IgD-negative memory B cell (primary cell): ENCODE data around the gene ADAMTSL5. TPM values are rescaled to one million over a fixed set of nuclear protein-coding genes. Genes with fewer than 3 reads are reported as not detected.
A peak's percentile ranks its signal among the peaks of the same experiment; 100 is the strongest.
"Not testable (repeated sequence)": the region's sequence is repeated elsewhere in the genome, so short reads cannot be mapped to it uniquely, and the experiment has no call there.

ENCODE experiments used
- H3K27ac Mint-ChIP-seq, 3 donors: one replicate each; pipeline ENCODE4 v1.8.0; 2020 to 2022; ENCODE audit warnings: mild to moderate bottlenecking in 3 of 3, mixed read lengths in 3 of 3, moderate library complexity in 1 of 3
- H3K27me3 Mint-ChIP-seq: one replicate; pipeline ENCODE4 v1.8.0; 2021; ENCODE audit warnings: mixed read lengths
- H3K36me3 Mint-ChIP-seq: one replicate; pipeline ENCODE4 v1.8.0; 2020; ENCODE audit warnings: mild to moderate bottlenecking, mixed read lengths
- H3K4me1 Mint-ChIP-seq, 3 donors: one replicate each; pipeline ENCODE4 v1.8.0; 2020 to 2022; ENCODE audit warnings: mixed read lengths in 3 of 3, mild to moderate bottlenecking in 1 of 3
- H3K4me3 Mint-ChIP-seq, 4 donors: one replicate each; pipeline ENCODE4 v1.8.0; 2020 to 2022; ENCODE audit warnings: mild to moderate bottlenecking in 4 of 4, mixed read lengths in 4 of 4, moderate library complexity in 3 of 4
- H3K9me3 Mint-ChIP-seq, 3 donors: one replicate each; pipeline ENCODE4 v1.8.0; 2020 to 2021; ENCODE audit warnings: mixed read lengths in 3 of 3, mild to moderate bottlenecking in 1 of 3
- polyA plus RNA-seq: library from polyadenylated mRNA; unstranded; fragments of 300-500 nt; fragmentation: Illumina TruSeq; gene quantifications from one replicate; pipeline ENCODE4 v1.2.3, GENCODE V29; 2021

Gene ADAMTSL5
- 0.21 TPM for polyA plus RNA-seq

DNA sequence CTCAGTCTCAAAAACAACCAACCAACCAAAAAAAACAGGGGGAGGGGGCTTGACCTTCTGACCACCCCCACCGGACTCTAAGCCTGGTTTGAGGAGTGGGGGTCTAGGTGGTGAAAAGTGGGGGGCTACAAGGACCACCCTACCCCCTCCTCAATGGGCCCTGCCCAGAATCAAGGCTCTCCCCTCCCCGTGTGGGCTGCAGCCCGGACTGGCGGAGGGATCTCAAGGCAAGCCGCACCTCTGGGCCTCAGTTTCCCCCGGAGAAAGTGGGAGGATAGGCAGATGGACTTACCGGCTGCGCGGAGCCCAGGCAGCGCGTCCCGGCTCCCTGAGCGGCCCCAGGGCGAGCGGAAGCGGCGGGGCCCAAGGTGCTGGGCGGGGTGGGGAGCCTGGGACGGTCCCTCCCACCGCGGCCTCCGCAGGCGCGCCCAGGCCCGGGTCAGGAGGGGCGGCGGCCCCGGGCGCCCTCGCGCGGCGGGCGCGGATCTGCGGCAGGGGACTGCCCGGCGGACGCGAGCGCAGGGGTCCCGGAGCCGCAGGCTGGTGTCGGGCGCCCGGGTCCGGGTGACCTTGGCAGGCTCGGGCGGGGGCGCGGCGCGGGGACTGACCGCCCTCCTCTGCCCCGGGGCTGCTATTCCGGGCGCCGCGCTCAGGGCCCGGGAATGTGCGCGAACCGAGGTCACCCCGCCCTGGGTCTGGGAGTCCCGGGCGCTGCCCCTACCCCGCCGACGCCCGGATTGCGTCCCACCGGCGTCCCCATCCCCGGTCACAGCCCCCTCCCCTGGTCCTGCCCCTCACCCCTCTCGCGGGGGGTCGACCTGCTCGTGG is at the start of gene ADAMTSL5:
Gene ADAMTSL5 (minus strand): TSS at position 349 of the 828 bp plus-strand sequence. CDS start 2,076 bp downstream, outside the sequence.
- Mint-ChIP-seq H3K9me3 (peaks cover 0 to 3% (median 2%) of the 10 kb centered on the region in 3 donors), H3K27ac (peak within 1 kb of the TSS in 1 of 3 donors; percentile 56), H3K4me1 (peaks cover 0 to 3% (median 2%) of the 10 kb centered on the region in 3 donors), H3K27me3 (peaks cover 32% of the 10 kb centered on the region), H3K4me3 (peak within 1 kb of the TSS in 3 of 4 donors; percentile 21 to 73 (median 23)), H3K36me3 (peaks cover under 1% of the 10 kb centered on the region)

DNA sequence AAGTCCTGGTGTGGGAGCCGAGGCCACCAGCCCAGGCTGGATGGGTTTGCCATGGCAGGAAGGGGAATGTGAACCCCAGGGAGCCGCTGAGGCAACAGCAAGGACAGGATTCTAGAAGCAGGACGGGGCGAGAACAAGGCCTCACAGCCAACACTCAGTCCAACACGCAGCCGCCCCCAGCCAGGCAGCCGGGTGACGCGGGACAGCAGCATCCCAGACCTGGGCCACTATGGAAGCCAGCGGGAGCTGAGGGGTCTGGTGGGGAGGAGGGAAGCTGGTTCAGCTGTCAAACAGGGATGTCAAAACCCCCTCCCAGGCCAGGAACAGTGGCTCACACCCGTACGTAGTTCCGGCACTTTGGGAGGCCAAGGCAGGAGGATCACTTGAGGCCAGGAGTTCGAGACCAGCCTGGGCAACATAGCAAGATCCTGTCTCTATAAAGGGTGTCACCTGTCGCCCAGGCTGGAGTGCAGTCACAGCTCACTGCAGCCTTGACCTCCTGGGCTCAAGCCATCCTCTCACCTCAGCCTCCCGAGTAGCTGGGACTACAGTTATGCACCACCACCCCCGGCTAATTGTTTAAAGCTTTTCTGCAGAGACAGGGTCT is 48.5 kb upstream of the ADAMTSL5 start:
- peaks cover 0 to 3% (median 0%) of the 10 kb centered on the region in 3 donors for H3K4me1 Mint-ChIP-seq
- H3K9me3 Mint-ChIP-seq: no peaks in the 10 kb centered on the region
- peaks cover 1% of the 10 kb centered on the region for H3K27me3 Mint-ChIP-seq
- H3K36me3 Mint-ChIP-seq: no peaks in the 10 kb centered on the region
- no peak overlapping the region for H3K27ac Mint-ChIP-seq
- no peak overlapping the region for H3K4me3 Mint-ChIP-seq

DNA sequence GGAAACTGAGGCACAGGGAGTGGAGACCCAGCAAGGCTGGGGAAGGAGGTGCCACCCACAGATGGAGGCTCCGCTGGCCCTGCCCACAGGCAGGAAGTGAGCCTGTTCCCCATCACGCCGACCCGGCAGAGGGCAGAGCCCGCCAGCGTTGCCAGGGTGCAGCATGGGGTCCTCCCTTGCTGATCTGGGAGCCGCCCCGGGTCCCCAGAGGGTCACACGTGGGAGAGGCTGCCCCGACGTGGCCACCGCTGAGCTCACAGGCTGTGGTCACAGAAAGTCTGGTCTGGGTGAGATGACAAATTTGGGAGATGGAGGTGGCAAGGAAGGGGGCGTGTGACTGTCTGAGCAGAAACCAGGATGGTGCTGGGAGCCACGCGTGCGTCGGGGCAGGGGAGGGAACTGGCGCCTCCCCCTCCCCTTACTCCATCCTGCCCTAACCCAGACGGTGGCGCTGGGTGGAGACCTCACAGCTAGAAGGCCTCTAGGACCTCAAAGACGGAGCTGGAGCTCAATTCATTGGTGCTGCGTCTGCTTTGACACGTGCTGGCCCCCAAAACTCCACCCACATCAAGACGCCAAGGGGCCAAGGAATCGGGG is 47.6 kb upstream of the ADAMTSL5 start:
- H3K9me3 Mint-ChIP-seq: no peaks in the 10 kb centered on the region
- H3K4me1 Mint-ChIP-seq: peaks cover 0 to 3% (median 0%) of the 10 kb centered on the region in 3 donors
- H3K27me3 Mint-ChIP-seq: peaks cover 1% of the 10 kb centered on the region
- no peaks in the 10 kb centered on the region for H3K36me3 Mint-ChIP-seq
- no peak overlapping the region for H3K4me3 Mint-ChIP-seq
- H3K27ac Mint-ChIP-seq: peak overlapping the region in 1 of 3 donors; percentile 83

GRCh38 chr19:1558552-1558951 is 45.7 kb upstream of the ADAMTSL5 start:
- H3K9me3 Mint-ChIP-seq: no peaks in the 10 kb centered on the region
- H3K4me3 Mint-ChIP-seq: no peak overlapping the region
- H3K27ac Mint-ChIP-seq: no peak overlapping the region
- H3K36me3 Mint-ChIP-seq: no peaks in the 10 kb centered on the region
- H3K27me3 Mint-ChIP-seq: peaks cover 1% of the 10 kb centered on the region
- peaks cover 0 to 3% (median 0%) of the 10 kb centered on the region in 3 donors for H3K4me1 Mint-ChIP-seq

- no peak overlapping the region for H3K27ac Mint-ChIP-seq
- H3K4me1 Mint-ChIP-seq: peaks cover 0 to 3% (median 0%) of the 10 kb centered on the region in 3 donors
- H3K36me3 Mint-ChIP-seq: no peaks in the 10 kb centered on the region
- H3K9me3 Mint-ChIP-seq: no peaks in the 10 kb centered on the region
- peaks cover 6% of the 10 kb centered on the region for H3K27me3 Mint-ChIP-seq
- H3K4me3 Mint-ChIP-seq: no peak overlapping the region
Observed at GRCh38 chr19:1556390-1557070, 43.7 kb upstream of the ADAMTSL5 start.

DNA sequence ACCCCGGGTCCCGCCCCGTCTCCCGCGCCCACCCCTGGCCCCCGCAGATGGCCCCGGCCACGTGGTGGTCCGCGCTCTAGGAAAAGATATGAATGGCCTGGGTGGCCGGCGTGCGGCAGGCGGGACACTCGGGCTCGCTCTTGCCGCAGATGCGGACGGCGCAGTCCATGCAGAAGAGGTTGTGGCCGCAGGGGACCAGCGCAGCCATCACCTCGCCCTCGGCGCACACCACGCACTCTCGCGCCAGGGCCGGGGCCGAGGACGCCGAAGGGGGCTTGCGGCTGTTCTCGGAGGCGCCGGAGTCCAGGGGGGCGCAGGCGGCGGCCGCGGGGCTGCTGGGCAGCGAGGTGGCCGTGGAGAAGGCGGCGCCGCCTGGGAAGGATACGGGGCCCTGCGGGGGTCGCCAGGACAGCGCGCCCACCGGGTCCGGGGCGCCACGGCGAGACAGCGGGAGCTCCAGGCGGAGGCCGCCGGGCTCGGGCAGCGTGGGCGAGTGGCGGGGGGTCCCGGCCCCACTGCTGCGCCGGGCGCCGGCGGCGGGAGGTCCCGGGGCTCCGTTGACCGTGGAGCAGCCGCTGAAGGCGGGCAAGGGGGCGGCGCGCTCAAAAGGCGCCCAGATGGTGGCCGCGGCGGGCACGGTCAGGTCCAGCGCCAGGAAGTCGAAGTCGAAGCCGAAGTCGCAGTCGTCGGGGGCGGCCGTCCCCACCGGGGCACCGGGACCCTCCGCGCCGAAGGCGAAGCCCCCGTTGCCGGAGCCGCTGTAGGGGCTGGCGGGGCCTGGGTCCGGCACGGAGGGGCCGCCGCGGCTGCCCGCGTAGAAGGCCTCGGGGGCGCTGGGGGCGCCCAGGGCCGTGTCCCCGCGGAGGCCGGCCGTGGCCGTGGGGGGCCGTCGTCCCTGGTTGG is 42.9 kb upstream of the ADAMTSL5 start:
- Mint-ChIP-seq H3K27me3 (peaks cover 6% of the 10 kb centered on the region), H3K9me3 (no peaks in the 10 kb centered on the region), H3K36me3 (no peaks in the 10 kb centered on the region), H3K4me3 (no peak overlapping the region), H3K4me1 (peaks cover 0 to 3% (median 0%) of the 10 kb centered on the region in 3 donors), H3K27ac (no peak overlapping the region)

GRCh38 chr19:1554968-1555367 is 42.1 kb upstream of the ADAMTSL5 start:
- H3K9me3 Mint-ChIP-seq: no peaks in the 10 kb centered on the region
- H3K27ac Mint-ChIP-seq: no peak overlapping the region
- H3K4me1 Mint-ChIP-seq: peaks cover 0 to 3% (median 0%) of the 10 kb centered on the region in 3 donors
- no peak overlapping the region for H3K4me3 Mint-ChIP-seq
- H3K27me3 Mint-ChIP-seq: peaks cover 6% of the 10 kb centered on the region
- H3K36me3 Mint-ChIP-seq: no peaks in the 10 kb centered on the region

DNA sequence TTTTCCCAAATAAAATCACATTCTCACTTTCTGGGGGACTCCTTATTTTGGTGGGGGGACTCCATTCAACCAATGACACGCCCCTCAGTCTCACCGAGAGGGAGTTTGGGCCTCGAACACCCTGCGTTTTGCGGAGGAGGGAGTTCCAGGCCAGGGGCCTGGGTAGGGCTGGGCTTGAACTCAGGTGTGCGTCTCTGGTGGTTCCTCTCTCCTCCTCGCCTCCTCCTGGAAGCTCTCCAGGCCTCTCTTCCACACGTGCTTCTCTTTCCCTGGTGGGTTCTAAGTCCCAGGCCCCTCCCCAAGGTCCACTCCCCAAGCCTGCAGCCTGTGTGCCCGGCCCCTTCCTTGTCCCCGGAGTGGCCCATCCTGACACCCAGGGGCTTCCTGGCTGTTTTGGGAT is 40.6 kb upstream of the ADAMTSL5 start:
- no peak overlapping the region for H3K4me3 Mint-ChIP-seq
- H3K4me1 Mint-ChIP-seq: peaks cover 0 to 3% (median 0%) of the 10 kb centered on the region in 3 donors
- no peaks in the 10 kb centered on the region for H3K36me3 Mint-ChIP-seq
- no peak overlapping the region for H3K27ac Mint-ChIP-seq
- H3K9me3 Mint-ChIP-seq: no peaks in the 10 kb centered on the region
- H3K27me3 Mint-ChIP-seq: peaks cover 6% of the 10 kb centered on the region

GRCh38 chr19:1551068-1552040 is 38.5 kb upstream of the ADAMTSL5 start:
- no peaks in the 10 kb centered on the region for H3K9me3 Mint-ChIP-seq
- peaks cover 0 to 3% (median 0%) of the 10 kb centered on the region in 3 donors for H3K4me1 Mint-ChIP-seq
- no peak overlapping the region for H3K27ac Mint-ChIP-seq
- H3K27me3 Mint-ChIP-seq: peaks cover 6% of the 10 kb centered on the region
- H3K36me3 Mint-ChIP-seq: no peaks in the 10 kb centered on the region
- no peak overlapping the region for H3K4me3 Mint-ChIP-seq

- Mint-ChIP-seq H3K27me3 (peaks cover 10% of the 10 kb centered on the region), H3K4me3 (no peak overlapping the region), H3K4me1 (peaks cover 0 to 3% (median 3%) of the 10 kb centered on the region in 3 donors), H3K36me3 (no peaks in the 10 kb centered on the region), H3K27ac (no peak overlapping the region), H3K9me3 (no peaks in the 10 kb centered on the region)
Observed at GRCh38 chr19:1549332-1549945, 36.6 kb upstream of the ADAMTSL5 start.

DNA sequence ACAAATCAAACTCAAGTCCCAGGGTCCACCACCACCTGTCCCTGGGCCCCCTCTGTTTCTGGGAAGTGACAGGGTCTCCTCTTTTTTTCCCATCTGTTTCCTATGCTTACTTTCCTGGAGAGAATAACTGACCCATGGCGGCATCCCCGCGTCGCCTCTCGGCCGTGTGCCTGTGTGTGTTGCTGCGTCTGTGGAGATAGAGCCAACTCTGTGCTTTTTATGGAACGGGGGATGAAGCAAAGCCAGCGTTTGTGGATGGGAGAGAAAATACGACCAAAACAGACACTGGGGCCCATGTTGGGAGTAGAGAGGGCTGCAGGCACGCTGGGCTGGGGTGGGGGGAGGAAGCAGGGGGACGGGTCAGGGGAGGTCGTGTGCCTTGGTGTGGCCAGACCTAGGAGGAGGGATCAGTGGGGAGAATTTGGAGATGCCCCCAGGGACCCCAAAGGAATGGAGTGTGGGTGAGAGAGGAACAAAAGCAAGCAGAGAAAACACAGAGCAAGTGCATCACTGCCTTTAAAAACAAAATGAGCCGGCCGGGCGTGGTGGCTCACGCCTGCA is 27.6 kb upstream of the ADAMTSL5 start:
- Mint-ChIP-seq H3K4me1 (peaks cover 0 to 2% (median 0%) of the 10 kb centered on the region in 3 donors), H3K36me3 (no peaks in the 10 kb centered on the region), H3K27me3 (peaks cover 26% of the 10 kb centered on the region), H3K4me3 (no peak overlapping the region), H3K27ac (no peak overlapping the region), H3K9me3 (no peaks in the 10 kb centered on the region)

DNA sequence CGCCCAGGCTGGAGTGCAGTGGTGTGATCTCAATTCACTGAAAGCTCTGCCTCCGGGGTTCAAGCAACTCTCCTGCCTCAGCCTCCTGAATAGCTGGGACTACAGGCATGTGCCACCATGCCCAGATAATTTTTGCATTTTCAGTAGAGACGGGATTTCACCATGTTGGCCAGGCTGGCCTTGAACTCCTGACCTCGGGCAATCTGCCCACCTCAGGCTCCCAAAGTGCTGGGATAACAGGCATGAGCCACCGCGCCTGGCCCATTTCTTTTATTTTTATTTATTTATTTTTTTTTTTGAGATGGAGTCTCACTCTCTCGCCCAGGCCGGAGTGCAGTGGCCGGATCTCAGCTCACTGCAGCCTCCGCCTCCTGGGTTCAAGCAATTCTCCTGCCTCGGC is 26.9 kb upstream of the ADAMTSL5 start:
- H3K27ac Mint-ChIP-seq, H3K36me3 Mint-ChIP-seq, H3K4me1 Mint-ChIP-seq, H3K9me3 Mint-ChIP-seq, H3K4me3 Mint-ChIP-seq: not testable (repeated sequence)
- peaks cover 26% of the 10 kb centered on the region for H3K27me3 Mint-ChIP-seq
